ENCODE measurements around the gene PARD3.

GRCh38 chr10:34759837-34760215 is 55.3 kb downstream of the PARD3 start:
- TF ChIP-seq, protein P1, sequence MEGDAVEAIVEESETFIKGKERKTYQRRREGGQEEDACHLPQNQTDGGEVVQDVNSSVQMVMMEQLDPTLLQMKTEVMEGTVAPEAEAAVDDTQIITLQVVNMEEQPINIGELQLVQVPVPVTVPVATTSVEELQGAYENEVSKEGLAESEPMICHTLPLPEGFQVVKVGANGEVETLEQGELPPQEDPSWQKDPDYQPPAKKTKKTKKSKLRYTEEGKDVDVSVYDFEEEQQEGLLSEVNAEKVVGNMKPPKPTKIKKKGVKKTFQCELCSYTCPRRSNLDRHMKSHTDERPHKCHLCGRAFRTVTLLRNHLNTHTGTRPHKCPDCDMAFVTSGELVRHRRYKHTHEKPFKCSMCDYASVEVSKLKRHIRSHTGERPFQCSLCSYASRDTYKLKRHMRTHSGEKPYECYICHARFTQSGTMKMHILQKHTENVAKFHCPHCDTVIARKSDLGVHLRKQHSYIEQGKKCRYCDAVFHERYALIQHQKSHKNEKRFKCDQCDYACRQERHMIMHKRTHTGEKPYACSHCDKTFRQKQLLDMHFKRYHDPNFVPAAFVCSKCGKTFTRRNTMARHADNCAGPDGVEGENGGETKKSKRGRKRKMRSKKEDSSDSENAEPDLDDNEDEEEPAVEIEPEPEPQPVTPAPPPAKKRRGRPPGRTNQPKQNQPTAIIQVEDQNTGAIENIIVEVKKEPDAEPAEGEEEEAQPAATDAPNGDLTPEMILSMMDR (conservative IDR thresholded peaks at IDR 0.05; ENCODE audit: low read length), result no peak
- TF ChIP-seq EZH2phosphoT487 (IDR thresholded peaks at IDR 0.05; ENCODE audit: borderline replicate concordance), result no peak

Data from Loucy (cell line).